GM19351 (cell line): ENCODE measurements around the gene PAPSS1.

Source experiments
- ATAC-seq: cut with Tn5 transposase; IDR thresholded peaks from one replicate; pipeline ENCODE4 v1.9.1; 2021; ENCODE audit warnings: mild to moderate bottlenecking, moderate library complexity; ENCODE audit not compliant: unreplicated experiment

The PAPSS1 gene

GRCh38 chr4:107631560-107631959, 88.5 kb downstream of the PAPSS1 start:
- no peak for ATAC-seq

- ATAC-seq, result no peak
Observed at GRCh38 chr4:107630185-107630705, 89.8 kb downstream of the PAPSS1 start.

- no peak for ATAC-seq
Observed at GRCh38 chr4:107629318-107629717, 90.7 kb downstream of the PAPSS1 start.

DNA sequence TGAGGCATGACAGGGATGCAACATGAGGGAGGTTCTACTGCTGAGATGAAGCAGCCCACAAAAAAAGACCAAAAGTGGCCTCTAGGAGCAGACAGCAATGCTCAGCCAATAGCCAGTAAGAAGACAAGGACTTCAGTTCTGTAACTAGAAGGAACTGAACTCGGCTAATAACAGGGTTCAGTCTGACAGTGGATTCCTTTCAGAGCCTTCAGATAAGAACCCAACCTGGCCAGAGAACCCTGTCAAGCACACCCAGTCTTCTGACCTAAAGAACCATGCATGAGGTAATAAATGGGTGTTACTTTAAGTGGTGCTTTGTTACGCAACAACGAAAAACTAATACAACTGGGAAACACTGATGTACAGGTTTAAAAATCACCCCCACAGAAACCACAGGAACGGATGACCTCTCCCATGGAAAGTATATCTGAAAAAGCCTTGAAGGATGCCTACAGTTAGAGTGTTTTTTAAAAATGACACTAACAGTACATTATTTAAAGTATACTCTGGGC, 94.6 kb downstream of the PAPSS1 start:
- no peak for ATAC-seq

GRCh38 chr4:107624024-107624423, 96.0 kb downstream of the PAPSS1 start:
- no peak for ATAC-seq

- ATAC-seq, result no peak
Observed at GRCh38 chr4:107622006-107622405, 98.0 kb downstream of the PAPSS1 start.

- no peak for ATAC-seq
Observed at GRCh38 chr4:107619731-107620130, 100.3 kb downstream of the PAPSS1 start.

- ATAC-seq, result no peak
Observed at GRCh38 chr4:107619066-107619465, 101.0 kb downstream of the PAPSS1 start.

DNA sequence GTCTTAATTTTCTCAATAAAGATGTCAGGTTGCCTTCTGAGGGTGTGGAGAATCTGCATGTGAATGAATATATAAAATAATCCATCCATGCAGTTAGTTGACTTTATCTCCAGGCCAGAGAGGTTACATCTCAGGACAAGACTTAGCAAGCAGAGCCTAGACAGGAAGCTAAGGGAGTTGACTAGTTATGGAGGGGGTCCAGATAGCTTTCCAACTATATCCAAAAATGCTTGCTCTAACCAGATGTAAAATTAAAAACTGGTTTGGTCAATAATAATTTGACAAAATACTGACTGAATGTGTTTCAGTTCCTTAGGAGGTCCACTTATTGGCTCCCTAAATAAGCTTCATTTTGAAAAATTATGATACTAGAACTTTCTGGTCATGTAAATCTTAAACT, 101.4 kb downstream of the PAPSS1 start:
- ATAC-seq, result no peak

- ATAC-seq, result no peak
Observed at GRCh38 chr4:107616838-107617389, 103.1 kb downstream of the PAPSS1 start.

DNA sequence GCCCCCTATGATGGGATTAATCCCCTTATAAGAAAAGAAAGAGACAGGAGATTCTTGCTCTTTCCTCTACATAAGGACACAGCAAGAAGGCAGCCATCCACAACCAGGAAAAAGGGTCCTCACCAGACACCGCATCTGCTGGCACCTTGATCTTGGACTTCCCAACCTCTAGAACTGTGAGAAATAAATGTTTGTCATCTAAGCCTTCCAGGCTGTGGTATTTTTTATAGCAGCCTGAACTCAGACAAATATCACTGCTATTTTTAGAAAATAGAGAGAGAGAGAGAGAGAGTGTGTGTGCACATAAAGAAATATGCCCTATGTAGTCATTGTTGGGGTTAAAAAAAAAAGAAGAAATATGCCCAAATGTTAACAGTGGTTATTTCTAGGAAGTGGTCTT, 104.2 kb downstream of the PAPSS1 start:
- ATAC-seq, result no peak

DNA sequence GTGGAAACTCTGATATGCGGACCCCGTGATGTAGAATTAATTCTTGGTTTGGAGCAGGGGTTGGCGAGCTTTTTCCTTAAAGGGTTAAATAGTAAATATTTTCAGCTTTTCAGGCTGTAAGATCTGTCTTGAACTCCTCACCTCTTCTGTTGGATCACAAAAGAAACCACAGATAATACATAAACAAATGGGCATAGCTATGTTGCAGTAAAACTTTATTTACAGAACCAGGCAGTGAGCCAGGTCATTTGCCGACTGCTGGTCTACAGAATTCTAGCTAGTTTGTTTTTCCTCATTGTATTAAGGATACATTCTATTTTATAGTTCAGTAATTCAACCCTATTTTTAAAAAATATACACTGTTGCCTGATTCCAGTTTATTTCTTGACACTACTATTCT, 116.6 kb downstream of the PAPSS1 start:
- ATAC-seq, result no peak

GRCh38 chr4:107600983-107601382, 119.1 kb downstream of the PAPSS1 start:
- ATAC-seq, result no peak

- no peak for ATAC-seq
Observed at GRCh38 chr4:107600436-107600835, 119.6 kb downstream of the PAPSS1 start.

GRCh38 chr4:107599841-107600240, 120.2 kb downstream of the PAPSS1 start:
- no peak for ATAC-seq

- ATAC-seq, result no peak
Observed at GRCh38 chr4:107593230-107593629, 126.8 kb downstream of the PAPSS1 start.

DNA sequence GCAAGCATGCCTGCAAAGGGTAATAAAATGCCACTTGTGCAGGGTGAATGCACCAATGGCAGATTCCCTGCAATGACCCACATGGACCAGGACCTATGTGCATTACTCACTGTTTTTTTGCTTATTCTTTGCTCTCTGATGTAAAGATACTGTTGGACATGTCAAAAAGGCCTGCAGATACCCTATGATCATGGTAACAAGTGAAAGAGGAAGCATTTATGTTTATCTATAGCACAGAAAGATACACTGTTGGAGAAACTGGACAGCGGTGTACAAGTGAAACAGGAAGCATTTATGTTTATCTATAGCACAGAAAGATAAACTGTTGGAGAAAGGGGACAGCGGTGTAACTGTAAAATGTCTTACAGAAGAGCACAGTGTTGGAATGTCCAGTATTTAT, 127.5 kb downstream of the PAPSS1 start:
- ATAC-seq, result peak; percentile 93

DNA sequence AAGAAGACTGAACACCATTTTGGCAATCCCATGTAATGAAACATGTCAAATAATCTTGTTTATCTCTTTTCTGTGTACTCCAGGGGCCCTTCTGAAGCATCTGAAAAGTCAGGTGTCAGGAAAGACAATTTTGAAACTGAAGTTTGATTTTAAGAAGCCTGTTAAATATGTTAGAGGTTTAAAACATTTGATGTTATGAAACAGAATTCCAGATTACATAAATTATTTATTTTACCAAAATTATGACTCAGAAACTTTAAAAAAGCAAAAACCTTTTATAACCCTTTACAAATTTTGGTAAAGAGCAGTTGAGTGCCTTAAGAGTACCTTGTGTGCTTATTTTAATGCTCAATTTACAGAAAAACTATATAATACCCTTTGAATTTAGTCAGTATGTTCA, 130.8 kb downstream of the PAPSS1 start:
- no peak for ATAC-seq

GRCh38 chr4:107586371-107586770, 133.7 kb downstream of the PAPSS1 start:
- ATAC-seq, result no peak

- ATAC-seq, result no peak
Observed at GRCh38 chr4:107579099-107579498, 140.9 kb downstream of the PAPSS1 start.

DNA sequence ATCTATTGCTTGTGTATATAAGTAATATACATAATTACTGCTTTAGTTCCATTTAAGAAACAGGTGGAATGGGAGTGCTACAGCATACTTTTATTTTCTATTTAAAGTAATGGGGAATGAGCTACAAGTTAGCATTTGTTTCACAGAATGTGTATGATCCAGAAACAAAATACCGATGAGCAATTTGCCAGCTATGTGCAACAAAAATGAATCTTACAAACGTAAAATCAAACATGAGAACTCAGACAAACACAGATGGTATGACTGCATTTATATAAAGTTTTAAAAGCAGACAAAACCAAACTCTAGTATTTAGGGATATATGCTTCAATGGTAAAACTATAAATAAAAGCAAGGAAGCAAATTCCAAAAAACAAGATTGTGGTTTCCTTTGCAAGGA, 141.7 kb downstream of the PAPSS1 start:
- no peak for ATAC-seq

DNA sequence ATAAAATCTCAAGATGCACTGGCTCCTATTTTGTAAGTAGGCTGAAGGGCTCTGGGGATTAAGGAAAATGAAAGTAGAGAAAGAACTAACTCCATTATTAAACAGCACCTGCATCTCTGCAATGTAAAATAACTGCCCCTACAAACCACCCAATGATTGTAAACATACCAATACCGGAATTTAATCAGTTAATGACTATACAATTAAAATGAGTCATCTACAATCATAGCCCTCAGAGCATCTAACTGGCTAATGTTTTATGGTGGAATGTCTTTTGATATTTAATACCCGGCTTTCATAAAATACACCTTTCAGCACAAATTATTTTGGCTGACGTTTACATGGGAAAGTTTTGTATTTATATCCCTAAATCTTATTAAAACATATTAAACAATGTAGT, 142.3 kb downstream of the PAPSS1 start:
- ATAC-seq, result no peak

DNA sequence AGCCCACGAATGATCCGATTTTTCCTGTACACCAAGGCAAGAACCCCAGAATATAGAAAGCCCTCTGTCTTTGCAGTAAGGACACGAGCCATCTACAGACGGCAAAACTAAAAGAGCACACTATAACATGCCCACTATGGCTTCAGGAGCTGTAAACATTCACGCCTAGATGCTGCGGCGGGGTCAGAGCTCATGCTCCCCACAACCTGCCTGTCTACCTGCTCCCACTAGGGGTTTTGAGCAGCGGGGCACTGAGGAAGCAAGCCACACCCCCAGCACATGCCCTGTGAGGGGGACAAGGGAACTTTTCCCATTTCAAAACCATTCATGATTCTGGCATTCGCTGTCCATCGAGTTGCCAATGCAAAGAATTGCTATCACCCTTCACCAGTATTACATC, 144.8 kb downstream of the PAPSS1 start:
- ATAC-seq, result no peak
